Erythroblast (primary cell): Measurements from ENCODE around the gene PER3.

Source experiments
- DNase-seq, 2 experiments: peaks; one replicate each; lab custom pipeline; 2025; lab: John Stamatoyannopoulos, UW
- GATA1 ChIP-seq: IDR thresholded peaks from 2 replicates; pipeline ENCODE4 v1.6.1; 2011; ENCODE audit warnings: low read depth, mild to moderate bottlenecking, control low read depth, low read length, moderate library complexity
- POLR2A ChIP-seq: IDR thresholded peaks from 2 replicates; pipeline ENCODE4 v1.6.1; 2011; ENCODE audit warnings: mild to moderate bottlenecking, low read length

PER3 gene

DNA sequence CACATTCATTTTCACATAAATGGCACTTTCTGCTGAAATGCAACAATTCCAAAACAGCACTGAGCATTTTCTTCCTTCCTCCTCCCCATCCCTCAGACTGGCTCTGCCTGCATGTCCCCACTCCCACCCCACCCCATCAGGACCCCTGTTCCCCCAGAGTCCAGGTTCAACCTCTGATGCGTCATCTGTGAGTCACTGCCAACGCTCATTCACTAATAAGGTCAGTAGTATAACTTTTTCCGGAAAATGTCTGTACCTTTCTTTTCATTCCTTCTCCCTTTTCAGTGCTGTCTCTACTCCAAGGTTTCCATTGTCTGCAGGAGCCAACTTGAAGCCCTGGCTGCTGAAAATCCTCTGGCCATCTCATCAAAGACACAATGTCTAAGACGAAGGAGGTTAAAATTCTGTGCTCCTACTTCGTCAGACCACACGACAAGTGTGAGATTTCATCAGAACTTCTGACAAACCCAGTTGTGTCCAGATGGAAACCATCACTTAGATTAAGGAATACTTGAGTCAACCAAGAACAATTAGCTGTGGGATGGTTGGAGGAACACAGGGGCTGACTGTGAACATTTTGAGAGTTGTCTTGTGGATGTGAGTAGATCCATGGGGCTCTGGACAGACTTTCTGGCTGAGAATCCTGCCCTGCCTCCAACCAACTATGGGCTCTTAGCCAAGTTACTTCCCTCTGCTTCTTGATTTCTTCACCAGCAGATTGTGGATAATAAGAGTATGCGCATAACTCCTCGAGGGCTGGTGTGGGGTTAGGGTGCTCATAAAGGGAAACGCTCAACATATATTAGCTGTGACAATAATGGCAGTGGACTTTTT is 104.4 kb downstream of the PER3 start:
- no peak for DNase-seq
- TF ChIP-seq POLR2A (no peak), GATA1 (no peak)

DNA sequence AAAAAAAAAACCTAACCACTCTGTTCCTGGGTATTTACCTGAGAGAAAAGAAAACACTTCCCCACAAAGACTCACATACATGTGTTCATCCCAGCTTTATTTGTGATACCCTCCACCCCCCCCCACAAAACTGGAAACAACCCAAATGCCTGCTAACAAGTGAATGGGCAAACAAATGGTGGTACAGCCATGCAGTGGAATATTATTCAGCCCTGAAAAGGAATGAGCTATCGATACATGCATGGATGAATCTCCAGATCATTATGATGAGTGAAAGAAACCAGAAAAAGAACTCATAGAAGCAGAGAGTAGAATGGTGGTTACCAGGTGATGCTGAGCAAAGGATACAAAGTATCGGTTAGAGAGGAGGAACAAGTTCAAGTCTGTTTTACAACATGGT is 106.8 kb downstream of the PER3 start:
- DNase-seq: no peak
- TF ChIP-seq GATA1 (no peak), POLR2A (no peak)

DNA sequence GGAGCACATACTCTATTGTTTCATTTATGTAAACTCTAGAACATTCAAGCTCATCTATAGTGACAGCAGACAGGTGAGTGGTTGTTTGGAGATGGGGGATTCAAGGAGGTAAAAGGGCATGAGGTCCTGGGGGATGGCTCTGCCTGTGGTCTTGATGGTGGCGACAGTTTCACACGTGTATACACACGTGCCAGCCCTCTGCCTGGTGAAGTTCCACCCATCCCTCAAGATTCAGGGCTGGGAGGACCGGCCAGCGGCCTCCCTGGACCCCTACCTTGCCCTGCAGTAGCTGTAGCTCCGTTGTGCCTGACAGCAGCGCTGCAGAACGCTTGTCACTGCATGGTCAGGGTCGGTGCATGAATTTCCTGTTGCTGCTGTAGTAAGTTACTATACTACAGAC is 107.7 kb downstream of the PER3 start:
- TF ChIP-seq GATA1 (no peak), POLR2A (no peak)
- DNase-seq: no peak

DNA sequence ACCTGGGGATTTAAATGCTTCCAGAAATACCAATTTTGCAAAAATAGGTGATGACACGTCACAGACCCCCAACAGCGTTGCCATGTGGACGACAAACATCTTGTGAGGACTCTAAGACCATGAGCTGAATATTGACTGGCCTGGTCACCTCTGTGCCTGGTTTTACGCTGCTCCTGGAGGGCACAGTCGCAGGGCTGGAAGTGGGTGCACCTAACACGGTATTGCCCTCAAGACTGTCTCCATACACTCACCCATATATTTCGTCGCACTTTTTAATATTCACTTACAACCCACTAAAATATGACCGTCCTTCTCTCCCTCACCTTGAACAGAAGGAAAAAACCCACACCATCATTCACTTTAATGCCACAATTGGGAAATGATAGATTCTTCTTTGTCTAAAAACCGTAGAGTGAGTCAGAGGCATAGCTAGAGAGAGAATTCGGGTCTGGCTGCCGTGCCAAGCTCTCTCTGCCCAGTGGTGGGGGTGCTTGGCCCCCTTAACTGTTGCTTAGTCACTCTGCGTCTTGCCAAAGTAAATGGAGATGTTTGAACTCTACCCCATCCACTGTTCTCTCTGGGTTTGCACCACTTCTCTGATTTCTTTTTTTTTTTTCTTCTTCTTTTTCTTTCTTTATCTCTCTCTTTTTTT is 109.6 kb downstream of the PER3 start:
- TF ChIP-seq GATA1: no peak
- no peak for TF ChIP-seq POLR2A
- no peak for DNase-seq
